ENCODE measurements around the gene DYSF.

The DYSF gene

DNA sequence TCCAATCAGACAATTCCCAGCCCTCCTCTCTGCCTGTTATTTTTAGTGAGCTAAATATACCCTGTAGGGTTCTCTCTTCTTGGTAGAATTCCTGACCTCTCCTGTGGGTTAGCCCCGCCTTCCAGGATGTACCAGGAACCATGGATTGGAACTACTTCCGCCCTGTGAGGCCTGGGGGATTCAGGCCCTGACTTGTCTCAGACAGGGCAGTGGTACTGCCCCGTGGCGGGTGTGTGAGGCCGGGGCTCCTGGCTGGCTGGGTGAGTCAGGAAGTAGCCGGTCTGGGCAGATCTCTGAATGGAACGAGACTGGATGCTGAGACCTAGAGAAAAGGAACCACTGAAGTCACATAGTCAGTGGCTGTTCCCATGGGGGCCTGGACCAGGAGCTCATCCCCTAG, 50.5 kb downstream of the DYSF start:
- no peak for DNase-seq

DNA sequence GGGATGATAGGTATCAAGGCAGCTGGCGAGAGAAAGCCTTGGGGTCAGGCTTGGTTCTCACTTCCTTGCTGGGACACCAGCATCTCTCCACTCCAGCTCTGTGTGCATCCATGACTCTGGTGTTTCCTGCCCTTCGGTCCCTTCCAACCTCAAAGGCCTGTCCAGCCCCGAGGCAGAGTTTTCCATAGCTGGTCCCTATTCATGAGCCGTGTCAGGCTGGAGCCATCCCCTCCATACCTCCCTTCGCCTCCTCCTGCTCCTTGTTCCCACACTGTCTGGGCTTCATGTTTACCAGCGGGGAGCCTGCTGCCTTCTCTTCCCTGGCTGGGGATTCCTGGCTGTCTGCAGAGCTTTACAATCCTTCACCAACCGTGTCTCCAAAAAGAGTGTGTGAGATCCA, 51.2 kb downstream of the DYSF start:
- no peak for DNase-seq

DNA sequence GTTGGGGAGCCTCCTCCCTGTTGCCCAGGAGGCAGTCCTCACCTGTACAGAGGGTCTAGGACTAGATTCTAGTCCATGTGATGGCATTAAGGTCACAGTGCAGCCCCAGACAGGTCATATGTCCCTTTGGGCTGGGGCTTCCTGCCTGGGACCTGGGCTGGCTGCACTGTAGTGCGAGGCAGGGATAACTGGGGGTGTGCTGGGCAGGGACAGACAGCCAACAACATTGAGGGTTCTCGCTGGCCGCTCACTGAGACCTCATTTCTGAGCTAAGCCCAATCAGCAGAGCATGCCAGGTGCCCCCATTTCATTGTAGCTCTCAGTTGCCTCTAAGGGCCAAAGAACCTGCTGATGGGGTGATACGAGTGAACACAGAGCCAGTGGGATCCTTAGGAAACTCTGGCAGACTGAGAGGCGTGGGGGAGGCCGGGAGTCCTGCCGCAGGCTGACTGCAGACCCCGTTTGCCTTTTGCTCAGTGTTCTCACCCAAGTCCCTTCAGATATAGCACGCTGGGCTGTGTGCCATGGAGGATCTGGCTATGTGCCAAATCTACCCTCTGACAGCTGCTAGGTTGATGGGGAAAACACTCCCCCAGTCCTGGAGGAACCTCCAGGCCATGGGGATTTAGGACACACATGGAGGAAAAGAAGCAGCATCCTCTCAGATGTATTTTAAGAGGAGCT, 51.9 kb downstream of the DYSF start:
- no peak for DNase-seq

DNA sequence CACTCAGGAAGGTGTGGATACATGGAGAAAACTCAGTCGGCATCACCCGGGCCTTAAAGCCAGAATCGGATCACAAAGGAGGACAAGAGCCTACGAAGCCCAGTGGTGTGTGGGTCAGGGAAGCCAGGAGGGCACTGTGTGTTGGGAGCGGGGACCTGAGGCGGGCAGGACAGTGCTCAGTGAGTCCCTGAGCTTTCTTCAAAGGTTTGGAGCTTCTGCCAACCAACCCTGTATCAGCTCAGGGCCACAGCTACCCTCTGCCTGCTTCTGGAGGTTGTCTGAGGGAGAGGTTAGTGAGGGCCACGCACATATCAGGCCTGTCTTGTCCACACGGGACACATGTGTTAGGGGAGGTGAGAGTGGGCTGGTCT, 52.4 kb downstream of the DYSF start:
- no peak for DNase-seq

DNA sequence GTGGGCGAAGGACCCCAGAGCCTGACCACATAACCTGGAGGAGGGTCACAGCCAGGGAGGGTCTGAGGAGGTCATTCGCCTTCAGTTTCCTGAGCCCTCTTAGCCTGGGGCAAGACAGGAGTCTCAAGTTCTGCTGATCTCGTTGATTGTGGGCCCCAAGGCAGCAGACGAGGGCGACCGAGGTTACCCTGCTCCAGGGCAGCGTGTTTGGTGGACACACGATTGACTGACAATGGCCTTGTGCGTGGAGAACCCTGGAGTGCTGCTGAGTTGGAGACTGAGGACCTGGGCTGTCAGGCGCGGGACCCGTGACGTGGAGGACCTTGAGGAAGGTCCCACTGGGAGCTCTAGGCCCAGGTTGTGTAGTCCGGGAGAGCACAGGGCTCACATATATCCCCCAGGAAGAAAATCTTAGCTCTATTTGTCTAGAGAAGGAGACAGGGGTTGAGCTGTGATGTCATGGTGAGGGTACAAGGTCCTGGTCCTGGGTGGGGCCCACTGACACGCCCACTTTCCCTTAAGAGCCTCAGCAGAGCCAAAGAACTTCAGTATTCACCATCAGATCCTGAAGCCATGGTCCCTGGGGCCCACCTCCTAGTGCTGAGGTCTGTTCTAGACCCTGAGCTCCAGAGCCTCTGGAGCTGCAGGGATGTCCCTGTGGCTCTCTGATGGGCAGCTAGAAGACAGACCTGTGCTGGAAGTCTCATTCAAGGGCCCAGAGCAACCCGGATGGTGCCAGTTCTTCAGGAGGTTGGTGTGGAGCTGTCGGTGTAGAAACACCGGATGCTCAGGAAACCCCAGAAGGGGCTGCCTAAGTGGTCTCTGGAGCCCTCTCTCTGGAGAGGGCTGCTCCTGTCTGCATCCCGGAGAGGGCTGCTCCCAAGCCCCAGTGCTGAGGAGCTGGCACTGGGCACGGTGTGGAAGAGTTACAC, 53.1 kb downstream of the DYSF start:
- no peak for DNase-seq

DNA sequence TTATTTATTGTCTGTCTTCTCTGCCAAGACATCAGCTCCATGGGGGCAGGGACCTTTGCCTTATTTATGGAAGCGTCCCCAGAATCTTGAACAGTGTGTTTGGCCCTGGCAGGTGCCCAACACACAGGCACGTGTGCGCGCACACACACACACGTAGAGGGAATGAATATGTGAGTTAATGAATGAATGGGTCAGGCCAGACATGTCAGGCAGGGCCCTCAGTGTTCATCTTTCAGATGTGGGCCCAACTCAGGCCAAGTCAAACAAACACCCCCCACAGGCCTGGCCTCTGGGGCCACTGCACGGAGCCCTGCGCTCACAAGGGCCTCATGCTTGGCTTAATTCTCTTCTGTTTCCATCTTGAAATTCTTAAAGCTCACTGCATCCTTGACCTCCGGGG, 54.1 kb downstream of the DYSF start:
- DNase-seq: no peak

DNA sequence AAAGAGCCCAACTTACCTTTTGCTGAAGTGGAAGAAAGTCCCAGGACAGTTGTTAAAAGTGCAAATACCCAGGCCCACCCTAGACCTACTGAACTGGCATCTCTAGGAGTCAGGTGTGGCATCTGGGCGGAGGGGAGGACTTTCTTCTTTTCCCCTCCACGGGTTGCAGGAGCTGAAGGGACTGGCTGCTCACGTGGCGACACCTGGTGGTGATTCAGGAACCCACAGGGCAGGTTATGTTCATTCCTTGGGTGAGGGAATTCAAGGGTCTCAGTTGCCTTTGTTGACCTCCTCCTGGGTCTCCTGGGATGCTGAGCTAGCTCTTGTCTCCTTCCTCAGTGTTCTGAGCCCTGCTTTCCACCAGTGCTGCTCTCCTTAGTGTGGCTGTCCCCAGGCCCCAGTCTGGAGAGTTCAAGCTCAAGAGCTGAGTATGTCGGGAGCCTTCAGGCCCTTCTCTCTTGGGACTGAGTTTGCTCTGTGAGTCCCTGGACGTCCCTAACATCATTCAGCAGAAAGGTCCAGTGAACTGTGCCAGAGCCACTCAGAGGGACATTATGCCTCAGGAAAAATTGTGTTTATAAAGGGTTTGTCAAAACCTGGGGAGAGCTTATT, 56.9 kb downstream of the DYSF start:
- peak; percentile 64 for DNase-seq

DNA sequence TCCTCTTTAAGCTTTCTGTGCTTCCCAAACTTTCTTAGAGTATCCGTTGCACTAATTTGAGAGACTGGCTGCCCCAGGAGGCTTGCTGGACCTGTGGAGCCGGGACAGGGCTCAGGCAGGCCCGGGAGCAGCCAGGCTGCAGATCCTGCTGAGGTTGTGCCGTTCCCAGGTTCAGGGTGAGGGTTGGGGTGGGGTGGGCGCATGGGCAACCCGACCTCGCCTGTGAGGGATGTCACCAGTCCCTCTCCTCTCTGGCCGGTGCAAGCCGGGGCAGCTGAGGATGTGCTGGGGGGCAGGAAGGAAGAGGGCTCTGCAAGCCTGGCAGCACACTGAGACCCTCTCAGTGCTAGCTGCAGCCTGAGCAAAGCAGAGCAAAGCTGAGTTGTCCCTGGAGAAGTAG, 57.6 kb downstream of the DYSF start:
- no peak for DNase-seq

DNA sequence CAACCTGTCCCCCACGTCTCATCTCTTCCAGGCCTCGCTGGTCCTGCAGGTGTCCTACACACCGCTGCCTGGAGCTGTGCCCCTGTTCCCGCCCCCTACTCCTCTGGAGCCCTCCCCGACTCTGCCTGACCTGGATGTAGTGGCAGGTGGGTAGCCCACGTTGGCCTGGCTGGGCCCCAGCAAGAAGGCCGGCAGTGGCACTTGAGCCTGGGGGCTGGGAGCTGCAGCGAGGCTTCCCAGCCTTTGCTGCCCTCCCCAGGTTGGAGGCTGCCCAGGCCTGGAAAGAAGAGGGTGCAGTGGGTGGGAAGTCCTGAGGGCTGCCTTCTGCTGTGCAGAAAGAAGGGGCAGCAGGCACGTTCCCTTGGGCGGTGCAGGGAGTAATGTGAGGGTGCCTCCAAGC, 58.4 kb downstream of the DYSF start:
- DNase-seq: no peak

DNA sequence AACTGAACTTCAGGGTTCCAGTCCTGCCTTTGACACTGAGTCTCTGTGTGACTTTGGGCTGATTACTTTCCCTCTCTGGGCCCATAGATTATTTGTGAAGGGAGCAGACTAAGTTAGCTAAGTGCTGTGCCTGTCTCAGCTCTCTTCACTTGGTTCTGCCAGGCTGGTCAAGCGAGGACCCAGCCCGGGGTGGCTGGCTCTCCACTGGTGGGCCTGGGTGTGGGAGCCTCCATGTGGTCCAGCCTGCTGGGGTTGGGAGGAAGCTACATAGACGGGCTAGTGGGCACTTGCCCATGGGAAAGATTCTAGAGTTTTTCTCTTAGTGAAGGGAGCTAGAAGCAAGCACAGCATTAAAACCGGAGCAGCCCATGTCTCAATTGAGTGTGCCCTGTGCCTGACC, 59.0 kb downstream of the DYSF start:
- no peak for DNase-seq

DNA sequence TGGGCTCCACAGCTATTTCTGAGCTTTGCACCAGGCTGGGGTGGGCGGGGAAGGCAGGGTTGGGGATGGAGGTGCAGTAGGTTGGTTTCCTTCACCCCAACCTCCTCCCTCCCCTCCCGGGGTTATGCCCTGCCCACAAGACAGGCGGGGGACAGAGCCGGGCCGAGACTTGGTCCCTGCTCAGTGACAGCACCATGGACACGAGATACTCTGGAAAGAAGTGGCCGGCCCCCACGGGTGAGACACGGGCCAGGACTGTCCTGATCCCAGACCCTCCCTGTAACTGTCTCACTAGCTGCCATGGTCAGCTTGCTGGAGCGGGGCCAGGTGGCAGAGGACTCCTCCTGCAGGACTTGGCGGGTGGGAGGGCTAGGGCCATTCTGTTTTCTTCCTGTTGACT, 59.7 kb downstream of the DYSF start:
- DNase-seq: no peak

DNA sequence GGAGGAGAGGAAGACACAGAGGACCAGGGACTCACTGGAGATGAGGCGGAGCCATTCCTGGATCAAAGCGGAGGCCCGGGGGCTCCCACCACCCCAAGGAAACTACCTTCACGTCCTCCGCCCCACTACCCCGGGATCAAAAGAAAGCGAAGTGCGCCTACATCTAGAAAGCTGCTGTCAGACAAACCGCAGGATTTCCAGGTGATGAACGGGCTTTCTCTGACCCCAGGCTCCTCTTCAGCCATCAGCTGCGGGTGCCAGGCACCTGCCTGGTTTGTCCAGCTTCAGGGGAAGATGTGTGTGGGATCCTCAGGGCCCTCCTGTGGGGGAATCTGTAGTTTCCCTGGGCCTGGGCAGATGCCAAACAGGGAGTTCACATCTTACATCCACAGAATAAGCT, 60.4 kb downstream of the DYSF start:
- no peak for DNase-seq

DNA sequence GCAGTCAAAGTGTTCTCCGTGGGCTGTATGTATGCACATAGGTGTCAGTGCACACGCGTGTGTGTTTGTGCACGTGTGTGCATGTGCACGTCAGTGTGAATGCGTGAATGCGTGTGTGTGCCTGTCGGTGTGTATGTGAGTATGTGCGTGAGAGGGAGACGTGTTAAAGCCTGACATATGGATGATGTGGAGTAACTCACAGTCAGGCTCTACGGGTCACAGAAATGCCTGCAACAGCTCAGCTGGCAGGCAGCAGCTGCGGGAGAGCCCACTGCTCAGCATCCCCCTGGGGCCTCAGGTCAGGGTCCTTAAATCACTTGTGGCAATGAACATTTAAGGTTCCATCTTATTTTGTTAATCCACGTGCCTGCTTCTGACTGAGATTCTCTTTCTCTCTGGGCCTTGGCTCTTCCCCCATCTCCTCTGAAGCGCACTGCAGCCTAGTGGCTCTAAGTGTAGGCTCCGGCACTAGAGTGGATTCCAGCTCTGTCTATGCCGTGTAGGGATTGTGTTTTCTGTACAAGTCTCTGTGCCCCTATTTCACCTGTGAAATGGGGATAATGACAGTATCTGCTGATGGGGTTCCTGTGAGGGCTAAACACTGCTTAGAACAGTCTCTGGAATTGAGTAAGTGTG, 63.0 kb downstream of the DYSF start:
- no peak for DNase-seq

DNA sequence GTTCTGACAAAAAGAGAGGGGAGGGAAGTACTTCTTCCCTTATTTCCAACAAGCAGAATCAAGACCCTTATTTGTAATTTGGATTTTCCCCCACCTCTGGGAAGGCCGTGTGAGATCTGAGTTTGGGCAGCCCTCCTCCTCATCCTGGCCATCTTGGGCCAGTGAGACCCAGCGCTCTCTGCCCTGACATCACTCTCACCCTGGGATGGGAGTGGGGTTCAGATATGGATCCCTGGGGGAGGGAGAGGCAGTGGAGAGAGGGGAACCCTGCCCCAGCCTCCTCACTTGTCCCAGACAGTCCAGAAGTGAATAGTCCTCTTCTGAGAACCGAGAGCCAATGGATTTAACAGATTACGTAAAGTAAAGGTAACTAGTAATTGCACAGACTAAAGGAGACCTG, 64.5 kb downstream of the DYSF start:
- no peak for DNase-seq

DNA sequence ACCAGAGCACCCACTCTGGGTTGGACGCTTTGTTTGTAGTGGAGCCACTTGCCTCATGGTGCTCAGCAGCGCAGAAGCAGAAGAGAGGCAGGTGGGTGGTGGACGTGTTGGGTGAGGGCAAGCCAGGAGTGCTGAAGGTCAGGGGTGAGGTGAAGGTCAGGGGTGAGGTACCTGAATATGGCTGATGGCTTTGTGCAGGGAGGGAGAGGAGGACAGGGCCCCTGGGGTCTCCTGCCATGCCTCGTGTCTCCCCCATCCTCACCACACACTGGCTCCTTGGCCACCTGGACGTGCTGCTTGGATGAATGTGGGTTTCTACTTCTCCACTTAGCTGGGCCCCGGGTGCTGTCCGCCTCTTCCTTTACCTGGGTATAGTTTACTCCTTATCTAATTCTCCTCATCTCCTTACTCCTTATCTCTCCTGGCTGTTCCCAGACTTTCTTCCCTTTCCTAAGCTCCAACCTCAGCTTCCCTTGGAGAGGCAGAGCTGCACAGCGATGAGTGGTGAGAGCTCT, 68.1 kb downstream of the DYSF start:
- DNase-seq: no peak

DNA sequence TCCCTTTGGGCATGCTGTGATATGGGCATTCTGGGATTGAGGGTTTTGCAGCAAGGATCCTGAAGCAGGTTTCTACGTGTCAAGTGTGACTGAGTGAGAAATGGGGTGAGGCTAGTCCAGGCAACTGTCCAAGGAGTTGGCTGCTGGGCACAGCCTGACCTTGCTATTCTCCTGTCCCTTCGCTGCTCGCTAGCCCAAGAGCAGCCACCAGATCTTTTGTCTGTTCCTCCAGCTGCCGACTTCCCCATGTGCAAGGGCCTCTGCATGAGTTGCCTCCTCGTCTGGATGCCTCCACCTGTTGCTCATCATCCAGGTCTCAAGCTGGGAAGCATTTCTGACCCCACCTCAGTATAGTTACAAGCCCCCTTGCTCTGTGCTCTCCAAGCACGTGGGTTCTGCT, 71.1 kb downstream of the DYSF start:
- DNase-seq: no peak

DNA sequence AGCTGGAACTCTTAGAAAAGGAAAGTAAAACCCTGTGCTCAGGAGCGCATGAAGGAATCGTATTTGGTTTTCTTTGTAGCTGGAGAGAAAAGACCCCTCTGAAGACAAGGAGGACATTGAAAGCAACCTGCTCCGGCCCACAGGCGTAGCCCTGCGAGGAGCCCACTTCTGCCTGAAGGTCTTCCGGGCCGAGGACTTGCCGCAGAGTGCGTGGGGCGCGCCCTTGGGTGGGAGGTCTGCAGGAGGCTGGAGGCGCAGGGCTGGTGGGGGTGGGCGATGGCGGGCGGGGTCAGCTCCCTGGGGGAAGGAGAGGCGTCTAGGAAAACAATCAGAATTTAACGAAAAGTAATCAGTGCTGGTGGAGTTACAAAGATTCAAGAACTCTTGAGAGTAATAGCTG, 72.8 kb downstream of the DYSF start:
- DNase-seq: no peak

DNA sequence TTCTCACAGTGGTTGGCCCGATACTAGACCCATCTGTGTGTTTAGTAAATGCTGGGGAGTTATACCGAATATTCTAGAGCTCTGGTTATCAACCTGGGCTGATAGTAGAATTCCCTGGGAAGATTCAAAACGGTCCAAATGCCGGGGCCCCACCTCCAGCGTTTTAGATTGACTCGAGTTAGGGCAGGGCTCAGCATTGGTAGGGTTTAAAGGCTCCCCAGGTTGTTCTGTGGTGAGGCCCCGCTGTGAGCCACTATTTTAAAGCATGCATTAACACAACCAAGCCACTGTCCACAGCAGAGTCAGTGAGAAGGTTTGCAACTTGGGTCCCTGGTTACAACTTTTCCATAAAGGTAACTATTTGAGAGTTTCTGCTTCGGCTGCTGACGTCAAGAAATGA, 73.6 kb downstream of the DYSF start:
- DNase-seq: no peak

DNA sequence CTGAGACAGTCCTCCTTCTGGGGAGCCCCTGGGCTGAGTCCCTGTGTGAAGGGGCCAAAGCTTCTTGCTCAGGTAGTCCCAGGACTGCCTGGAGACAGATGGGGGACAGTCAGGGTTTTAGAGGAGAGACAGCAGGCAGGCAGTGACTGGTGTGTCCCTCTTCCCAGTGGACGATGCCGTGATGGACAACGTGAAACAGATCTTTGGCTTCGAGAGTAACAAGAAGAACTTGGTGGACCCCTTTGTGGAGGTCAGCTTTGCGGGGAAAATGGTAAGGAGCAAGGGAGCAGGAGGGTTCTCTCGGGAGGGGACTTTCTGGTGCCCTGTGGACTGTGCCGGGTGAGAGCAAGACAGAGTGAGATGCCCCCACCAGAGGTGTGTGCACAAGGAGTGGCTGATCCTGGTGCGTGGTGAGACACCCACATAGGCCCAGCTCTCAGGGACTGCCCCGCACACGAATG, 74.8 kb downstream of the DYSF start:
- no peak for DNase-seq

DNA sequence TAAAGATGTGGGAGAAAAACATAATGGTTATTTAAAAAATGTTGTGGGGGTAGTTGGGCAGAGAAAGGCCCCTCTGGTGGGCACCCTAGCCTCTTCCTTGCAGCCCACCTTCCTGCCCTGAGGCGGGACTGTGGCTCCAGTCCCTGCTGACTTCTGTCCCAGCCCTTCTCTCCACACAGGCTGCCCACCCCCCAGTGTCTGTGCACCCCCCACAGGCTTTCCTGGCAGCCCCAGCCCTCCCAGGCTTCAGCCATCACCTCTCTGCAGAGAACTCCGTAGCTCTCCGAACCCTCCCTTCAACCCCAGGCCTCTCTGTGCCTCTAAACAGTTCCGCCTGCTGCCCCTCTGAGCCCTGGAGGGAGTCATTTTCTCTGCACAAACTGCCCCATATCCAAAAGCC, 75.4 kb downstream of the DYSF start:
- DNase-seq: no peak

DNA sequence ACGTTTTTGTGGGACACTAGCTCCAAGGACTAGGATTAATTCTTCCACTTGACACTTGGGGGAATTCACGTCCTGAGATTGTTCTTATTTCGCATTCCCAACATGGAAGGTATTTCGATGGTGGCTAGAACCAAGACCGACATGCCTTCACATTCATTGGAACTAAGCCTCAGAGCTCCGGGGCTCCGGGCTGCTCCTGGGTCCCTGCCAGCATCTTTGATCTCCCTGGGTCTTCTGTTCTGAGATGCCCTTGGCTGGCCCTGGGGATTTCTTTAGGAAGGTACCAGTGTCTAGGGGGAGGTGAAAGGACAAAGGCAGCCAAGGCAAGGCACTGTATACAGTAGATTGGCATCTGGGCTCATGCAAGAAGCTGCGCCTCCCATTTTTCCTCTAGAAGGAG, 76.8 kb downstream of the DYSF start:
- DNase-seq: no peak

DNA sequence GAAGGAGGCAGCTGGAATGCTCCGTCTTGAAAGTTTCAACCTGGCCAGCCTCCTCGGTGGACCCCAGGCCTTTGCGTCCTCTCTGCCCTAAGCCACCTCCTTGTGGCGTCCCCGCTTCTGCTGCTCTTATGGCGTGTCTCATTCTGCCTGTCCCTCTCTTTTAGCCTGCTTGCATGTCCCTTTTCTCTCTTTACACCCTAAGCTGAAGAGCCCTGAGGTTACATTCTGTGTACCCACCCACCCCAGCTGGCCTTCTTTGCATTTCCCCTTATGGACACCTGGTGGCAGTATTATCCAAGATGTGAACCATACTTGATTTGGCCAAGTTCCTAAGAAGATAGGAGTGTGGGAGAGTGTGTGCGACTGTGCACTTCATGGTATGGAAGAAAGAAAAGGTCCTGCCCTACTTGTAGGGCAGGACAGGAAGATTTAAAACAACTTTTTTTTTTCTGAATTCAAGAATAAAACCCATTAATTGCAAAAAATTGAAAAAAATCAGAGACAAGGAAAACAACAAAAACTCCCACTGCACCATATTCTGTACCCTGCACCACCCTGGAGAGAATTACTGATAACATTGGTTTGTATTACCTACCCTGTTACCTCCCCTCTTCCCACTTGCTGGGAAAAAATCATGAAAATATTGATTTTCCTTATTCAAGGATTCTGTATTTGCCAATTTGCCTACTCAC, 77.4 kb downstream of the DYSF start:
- peak; percentile 15 for DNase-seq
